Neural cell (in vitro differentiated cells): Measurements from ENCODE around the gene CCDC27.

ENCODE experiments used
- CTCF ChIP-seq: fragments of 450-650 bp; IDR thresholded peaks from 2 replicates; pipeline ENCODE4 v1.5.1; 2014; ENCODE audit warnings: antibody characterized with exemption, mild to moderate bottlenecking, moderate library complexity; ENCODE audit not compliant: poor library complexity, severe bottlenecking
- EZH2 ChIP-seq: fragments of 200-600, 300-800 bp; shearing (Covaris generic), sonication (generic); IDR thresholded peaks from 2 replicates; pipeline ENCODE4 v1.6.1; 2014; ENCODE audit warnings: antibody characterized with exemption, low read length, borderline replicate concordance, mild to moderate bottlenecking; ENCODE audit not compliant: insufficient read depth, poor library complexity, severe bottlenecking
- POLR2AphosphoS5 ChIP-seq: IDR thresholded peaks from 2 replicates; pipeline ENCODE4 v1.6.1; 2012
- RAD21 ChIP-seq: fragments of 450-650 bp; conservative IDR thresholded peaks from 2 replicates; pipeline ENCODE4 v1.6.1; 2014; ENCODE audit warnings: antibody characterized with exemption, mild to moderate bottlenecking, moderate library complexity
- REST ChIP-seq: IDR thresholded peaks from 2 replicates; pipeline ENCODE4 v1.6.1; 2012; ENCODE audit warnings: borderline replicate concordance
- SMC3 ChIP-seq: fragments of 450-650 bp; conservative IDR thresholded peaks from 2 replicates; pipeline ENCODE4 v1.6.1; 2014; ENCODE audit warnings: antibody characterized with exemption, mild to moderate bottlenecking, moderate library complexity; ENCODE audit not compliant: poor library complexity

- no peak for TF ChIP-seq POLR2AphosphoS5
- TF ChIP-seq REST, result no peak
- TF ChIP-seq CTCF, result peak; percentile 30
- TF ChIP-seq SMC3, result no peak
- no peak for TF ChIP-seq RAD21
- no peak for TF ChIP-seq EZH2
These were observed 23.4 kb downstream of the CCDC27 start for GRCh38 chr1:3775490-3776230.
